HG03432 (cell line): ENCODE data around the gene LCA5L.

Source experiments
- ATAC-seq: cut with Tn5 transposase; IDR thresholded peaks from one replicate; pipeline ENCODE4 v1.9.1; 2021; ENCODE audit warnings: mild to moderate bottlenecking, moderate library complexity; ENCODE audit not compliant: unreplicated experiment

Gene LCA5L

GRCh38 chr21:39359382-39359781 lies 86.2 kb downstream of the LCA5L start:
- no peak for ATAC-seq
